Activated CD8-positive, alpha-beta memory T cell treated with anti-CD3 and anti-CD28 coated beads, Interleukin-2, amount 50 U/mL, for 48 hours (primary cell): ENCODE data around the gene FOXP3.

Experiments
- DNase-seq: peaks from one replicate; pipeline ENCODE4 v3.0.0-alpha.2; 2020

FOXP3 gene

GRCh38 chrX:49247916-49248811, 16.3 kb downstream of the FOXP3 start:
- no peak for DNase-seq

DNA sequence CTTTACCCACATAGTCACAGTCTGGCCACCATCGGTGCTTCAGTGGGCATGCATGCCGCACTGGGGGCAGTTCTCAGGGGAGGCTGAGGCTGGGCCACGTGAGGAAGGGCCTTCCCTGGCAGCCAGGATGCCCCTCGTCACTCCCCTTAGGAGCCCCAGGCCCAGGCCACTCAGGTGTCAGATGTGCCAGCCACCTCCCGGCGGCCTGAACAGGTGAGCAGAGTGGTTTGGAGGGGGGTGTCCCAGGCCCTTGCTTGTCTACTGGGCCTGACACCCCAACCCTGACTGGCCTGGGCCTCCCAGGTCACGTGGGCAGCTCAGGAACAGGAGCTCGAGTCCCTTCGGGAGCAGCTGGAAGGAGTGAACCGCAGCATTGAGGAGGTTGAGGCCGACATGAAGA, 17.2 kb downstream of the FOXP3 start:
- DNase-seq: no peak

GRCh38 chrX:49246541-49246940, 18.0 kb downstream of the FOXP3 start:
- no peak for DNase-seq

GRCh38 chrX:49244207-49244606, 20.3 kb downstream of the FOXP3 start:
- no peak for DNase-seq

- DNase-seq: no peak
Measured at GRCh38 chrX:49243166-49243565, 21.3 kb downstream of the FOXP3 start.

DNA sequence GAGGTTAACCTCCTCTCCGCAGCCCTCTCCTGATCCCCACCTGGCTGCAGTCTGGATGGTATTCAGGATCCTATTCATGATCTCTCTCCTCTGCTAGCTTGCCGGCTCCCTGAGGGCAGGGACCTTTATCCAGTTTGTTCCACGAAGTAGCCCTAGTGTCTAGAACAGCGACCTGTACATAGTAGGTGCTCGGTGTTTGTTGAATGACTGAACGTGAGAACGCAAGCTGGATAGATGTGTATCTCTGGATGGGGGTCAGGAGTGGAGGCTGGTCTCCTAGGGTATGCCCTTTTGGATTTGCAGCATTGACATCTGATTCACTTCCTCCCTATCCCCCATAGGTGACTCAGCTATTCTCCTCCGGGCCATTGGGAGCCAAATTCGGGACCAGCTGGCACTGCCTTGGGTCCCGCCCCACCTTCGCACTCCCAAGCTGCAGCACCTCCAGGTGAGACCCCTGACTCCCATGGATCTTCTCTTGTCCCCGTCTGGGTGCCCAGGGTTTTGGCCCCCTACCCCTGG, 21.9 kb downstream of the FOXP3 start:
- DNase-seq: no peak

- DNase-seq: no peak
Measured at GRCh38 chrX:49238735-49239134, 25.8 kb downstream of the FOXP3 start.

GRCh38 chrX:49237060-49237459, 27.4 kb downstream of the FOXP3 start:
- DNase-seq: no peak

DNA sequence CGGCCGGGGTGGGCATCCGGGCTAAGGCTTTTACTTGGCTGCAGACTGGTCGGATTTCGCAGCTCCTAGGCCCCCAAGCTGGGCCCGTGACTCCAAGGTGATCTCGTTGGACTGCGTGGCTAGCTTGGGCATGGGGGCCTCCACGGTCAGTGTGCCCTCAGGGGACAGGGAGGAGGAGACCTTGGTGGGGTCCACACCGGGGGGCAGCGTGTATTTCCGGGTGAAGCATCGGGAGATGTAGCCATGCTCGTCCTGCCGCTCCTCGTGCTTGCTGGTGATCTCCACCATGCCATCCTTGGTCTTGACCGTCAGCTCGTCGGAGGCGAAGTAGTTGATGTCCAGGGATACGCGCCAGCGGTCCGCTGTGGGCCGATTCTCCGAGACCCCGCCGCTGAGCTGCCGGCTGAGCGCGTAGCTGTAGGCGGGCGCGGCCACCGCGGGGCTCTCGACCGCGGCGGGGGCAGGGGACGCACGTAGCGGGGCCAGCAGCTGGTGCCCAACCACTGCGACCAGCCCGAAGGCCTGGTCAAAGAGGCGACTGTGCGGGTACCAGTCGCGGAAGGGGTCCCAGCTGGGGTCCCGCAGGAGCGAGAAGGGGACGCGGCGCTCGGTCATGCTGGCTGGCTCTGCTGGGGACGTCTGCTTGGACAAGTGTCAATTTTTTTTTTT, 30.5 kb downstream of the FOXP3 start:
- DNase-seq: no peak

DNA sequence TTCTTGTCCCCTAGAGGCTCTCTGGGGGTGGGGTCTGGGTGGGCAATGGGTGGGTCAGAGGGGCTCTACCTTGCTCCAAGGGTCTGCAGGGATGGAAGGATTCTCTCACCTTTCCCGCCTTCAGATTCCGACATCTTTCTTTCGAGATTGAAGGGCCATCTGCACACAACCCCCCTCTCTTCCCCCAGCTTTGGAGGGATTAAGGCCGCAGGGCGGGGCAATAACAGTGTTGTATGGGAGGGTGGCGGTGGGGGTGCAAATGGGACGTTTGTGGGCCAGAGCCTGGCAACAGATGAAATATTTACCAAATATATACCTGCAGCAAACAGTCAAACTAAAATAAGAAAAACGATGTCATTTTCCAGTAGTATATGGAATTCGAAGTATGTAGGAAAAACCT, 31.3 kb downstream of the FOXP3 start, which contains the start of gene CACNA1F:
Gene CACNA1F (minus strand): TSS at position 165 of the 400 bp plus-strand sequence. CDS start 31 bp downstream, at position 134.
- DNase-seq: no peak

DNA sequence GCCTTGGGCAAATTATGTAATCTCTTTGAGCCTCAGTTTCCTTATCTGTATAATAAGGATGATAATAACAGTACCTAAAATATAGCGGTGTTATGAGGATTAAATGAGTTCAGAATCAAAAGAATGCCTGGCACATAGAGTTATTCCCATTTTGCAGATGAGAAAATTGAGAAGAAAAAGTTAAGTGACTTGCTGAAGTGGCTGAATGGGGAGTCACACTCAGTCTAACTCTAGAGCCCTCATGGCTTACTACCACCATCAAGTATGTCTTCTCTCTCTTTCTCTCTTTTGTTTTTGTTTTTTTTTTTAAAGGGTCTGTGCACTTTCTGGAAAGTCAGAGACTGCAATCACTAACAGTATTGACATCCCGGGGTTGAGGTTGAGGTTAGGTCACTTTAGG, 32.0 kb downstream of the FOXP3 start:
- DNase-seq: no peak

GRCh38 chrX:49231333-49232000, 33.0 kb downstream of the FOXP3 start:
- DNase-seq: no peak

- peak; percentile 78 for DNase-seq
Measured at GRCh38 chrX:49230500-49231232, 33.8 kb downstream of the FOXP3 start.

DNA sequence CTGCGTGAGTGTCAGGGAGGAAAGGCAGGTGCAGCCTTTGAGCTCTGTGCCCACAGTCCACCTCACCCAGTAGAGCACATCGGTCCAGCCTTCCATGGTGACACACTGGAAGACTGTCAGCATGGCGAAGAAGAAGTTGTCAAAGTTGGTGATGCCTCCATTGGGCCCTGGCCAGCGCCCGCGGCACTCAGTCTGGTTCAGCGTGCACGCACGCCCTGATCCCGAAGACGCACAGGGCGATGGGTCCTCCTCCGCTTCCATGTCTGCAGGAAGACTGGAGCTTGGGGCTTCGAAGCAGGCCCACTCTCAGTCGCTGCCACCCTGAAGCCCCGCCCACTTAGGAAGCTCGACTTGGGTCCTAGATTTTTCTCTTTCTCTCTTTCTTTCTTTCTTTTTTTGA, 36.3 kb downstream of the FOXP3 start:
- no peak for DNase-seq

DNA sequence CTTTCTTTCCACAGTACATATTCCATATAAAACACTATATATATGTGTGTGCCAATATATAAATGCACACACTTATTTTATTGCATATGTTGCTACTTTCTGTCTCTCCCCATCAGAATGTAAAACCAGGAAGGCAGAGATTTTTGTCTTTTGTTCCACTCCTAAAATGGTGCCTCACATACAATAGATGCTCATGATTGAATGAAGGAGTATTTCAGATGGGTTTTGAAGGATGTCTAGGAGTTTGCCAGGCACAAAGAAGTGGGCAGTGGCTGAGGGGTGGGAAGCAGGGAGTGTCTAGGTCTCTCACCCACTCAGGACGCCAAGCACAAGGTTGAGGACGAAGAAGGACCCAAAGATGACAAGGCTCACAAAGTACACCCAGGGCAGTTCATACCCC, 36.8 kb downstream of the FOXP3 start:
- no peak for DNase-seq

DNA sequence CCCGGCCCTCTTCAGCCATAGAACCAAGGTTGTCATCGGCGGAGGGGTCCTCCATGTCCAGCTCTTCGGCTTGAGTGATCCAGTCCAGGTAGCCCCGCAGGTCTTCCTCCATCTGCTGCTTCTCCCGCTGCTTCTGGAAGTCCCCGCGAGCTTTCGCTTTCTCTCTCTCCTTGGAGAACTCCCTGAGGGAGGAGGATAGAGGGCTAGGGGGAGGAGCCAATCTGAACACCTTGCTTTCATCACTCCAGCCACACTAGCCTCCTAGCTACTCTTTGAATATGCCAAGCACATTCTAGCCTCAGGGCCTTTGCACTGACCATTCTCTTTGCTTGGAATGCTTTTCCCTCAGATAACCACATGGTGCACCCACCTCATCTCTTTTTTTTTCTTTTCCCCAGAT, 37.6 kb downstream of the FOXP3 start:
- no peak for DNase-seq

DNA sequence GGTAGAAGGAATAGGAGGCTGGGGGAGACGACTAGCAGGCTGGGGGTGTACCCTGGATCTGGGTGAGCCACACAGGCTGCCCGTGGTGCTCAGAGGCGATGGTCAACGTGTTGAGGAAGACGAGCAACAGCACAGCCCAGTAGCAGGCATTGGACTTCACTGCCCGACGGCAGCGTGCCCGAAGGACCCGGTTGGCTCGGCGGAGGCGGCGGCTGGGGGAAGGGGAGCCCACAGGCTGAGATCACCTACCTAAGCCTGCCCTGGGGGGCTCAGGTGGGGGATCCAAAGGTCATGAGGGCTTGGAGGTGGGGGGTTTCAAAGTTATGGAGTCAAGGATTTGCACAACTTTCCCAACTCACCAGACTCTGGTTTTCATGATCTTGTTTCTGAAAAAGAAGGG, 38.7 kb downstream of the FOXP3 start:
- DNase-seq: no peak

GRCh38 chrX:49221868-49222267, 42.6 kb downstream of the FOXP3 start:
- DNase-seq: no peak

DNA sequence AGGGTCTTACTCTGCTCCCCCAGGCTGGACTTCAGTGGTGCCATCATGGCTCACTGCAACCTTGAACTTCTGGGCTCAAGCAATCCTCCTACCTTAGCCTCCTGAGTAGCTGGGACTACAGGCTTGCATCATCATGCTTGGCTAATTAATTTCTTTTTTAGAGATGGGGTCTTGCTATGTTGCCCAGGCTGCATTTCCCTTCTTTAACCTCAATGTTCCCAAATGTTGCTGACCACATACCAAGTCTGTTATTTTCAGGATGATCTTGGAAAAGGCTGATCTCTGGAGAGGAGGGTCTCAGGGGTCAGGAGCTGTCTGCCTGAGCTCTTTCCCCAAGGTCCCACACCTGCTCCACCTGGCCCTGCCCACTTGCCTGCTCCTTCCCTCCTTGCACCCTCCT, 44.4 kb downstream of the FOXP3 start:
- DNase-seq: no peak

DNA sequence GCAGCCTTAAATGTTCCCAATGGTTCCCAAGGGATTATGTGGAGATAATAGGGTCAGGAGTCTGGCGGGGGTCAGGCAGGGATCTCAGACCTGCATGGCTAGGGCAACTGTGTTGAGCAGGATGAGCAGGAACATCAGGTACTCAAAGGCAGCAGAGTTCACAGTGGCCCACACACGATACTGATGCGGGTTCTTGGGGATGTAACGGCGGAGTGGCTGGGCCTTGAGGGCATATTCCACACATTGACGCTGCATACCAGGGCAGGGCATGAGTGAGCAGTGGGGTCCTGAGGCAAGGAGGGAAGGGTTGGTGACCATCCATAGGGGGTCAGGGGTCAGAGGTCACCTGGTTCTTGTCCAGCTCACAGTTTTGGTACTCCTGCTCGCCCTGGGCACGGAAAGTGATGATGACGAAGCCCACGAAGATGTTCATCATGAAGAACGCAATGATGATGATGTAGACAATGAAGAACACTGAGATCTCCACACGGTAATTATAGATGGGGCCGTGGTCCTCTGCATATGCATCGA, 49.4 kb downstream of the FOXP3 start:
- DNase-seq: no peak

DNA sequence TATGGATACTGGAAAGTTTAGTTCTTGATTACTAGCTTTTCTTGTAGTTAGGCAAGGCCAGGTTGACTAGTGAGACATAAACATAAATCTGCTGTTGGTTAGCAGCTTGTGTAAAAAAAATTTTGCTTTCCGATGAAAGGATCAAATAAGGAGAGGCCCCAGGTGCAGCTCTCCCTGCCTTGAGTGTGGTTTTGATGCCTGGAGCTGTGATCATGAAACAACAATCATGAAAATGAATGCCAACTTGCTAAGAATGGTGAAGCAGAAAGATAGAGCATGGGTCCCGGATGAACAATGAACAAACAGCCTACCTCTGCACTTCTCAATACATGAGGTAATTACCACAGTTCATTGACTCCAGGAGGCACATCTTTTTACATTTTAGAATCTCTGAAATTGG, 50.1 kb downstream of the FOXP3 start:
- no peak for DNase-seq

DNA sequence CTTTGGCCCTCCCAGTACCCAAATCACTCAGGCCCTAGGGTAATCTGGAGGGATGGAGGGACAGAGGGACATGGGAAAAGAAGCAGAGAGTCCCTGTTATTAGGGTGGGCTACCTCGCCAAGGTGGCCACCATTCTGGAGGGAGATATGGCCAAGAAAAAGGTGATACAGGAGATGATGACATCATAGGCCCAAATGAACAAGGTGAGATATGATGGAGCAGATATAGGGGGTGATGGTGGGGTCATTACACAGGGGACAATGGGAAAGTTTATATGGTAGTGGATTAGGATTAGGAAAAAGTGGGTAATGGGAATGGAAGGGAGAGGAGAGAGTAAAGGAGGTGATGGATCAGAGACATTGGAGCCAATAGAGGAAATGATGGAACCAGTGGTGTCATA, 51.6 kb downstream of the FOXP3 start:
- no peak for DNase-seq

- DNase-seq: no peak
Measured at GRCh38 chrX:49212209-49212608, 52.3 kb downstream of the FOXP3 start.
